Brain microvascular endothelial cell (primary cell): ENCODE data around the gene CTDSPL.

Experiments used
- DNase-seq: peaks from one replicate; pipeline ENCODE4 v3.0.0-alpha.2; 2020
- H3K27ac ChIP-seq: fragments of 250-450 bp; sonication (Bioruptor Pico); 2 replicates; pipeline ENCODE4 v1.5.1; 2020; ENCODE audit warnings: mild to moderate bottlenecking, moderate library complexity
- H3K27me3 ChIP-seq: fragments of 250-450 bp; sonication (Bioruptor Pico); replicated peaks from 2 replicates; pipeline ENCODE4 v1.5.1; 2020; ENCODE audit warnings: mild to moderate bottlenecking
- H3K36me3 ChIP-seq: fragments of 250-450 bp; sonication (Bioruptor Pico); replicated peaks from 2 replicates; pipeline ENCODE4 v1.5.1; 2020; ENCODE audit warnings: mild to moderate bottlenecking
- H3K4me3 ChIP-seq: 2 replicates; pipeline ENCODE4 v1.5.1; 2011; ENCODE audit warnings: low read depth, mild to moderate bottlenecking, control low read depth, low read length, moderate library complexity
- CTCF ChIP-seq: IDR thresholded peaks from 2 replicates; pipeline ENCODE4 v1.5.1; 2011; ENCODE audit warnings: low read depth, mild to moderate bottlenecking, moderate library complexity, low read length, control low read depth, inconsistent platforms; ENCODE audit errors: missing control alignments
- in situ Hi-C: cut with HindIII; loops from 2 replicates; pipeline ENCODE4 v1.10.0; 2017; ENCODE audit warnings: low sequenced_read_pairs, low pct_ligation_motif_present

The CTDSPL gene

GRCh38 chr3:38022896-38023709 lies 161.4 kb downstream of the CTDSPL start:
- peak overlapping the region; percentile 81 for H3K4me3 ChIP-seq
- H3K36me3 ChIP-seq: no peaks in the 10 kb centered on the region
- DNase-seq: no peak
- no peak overlapping the region for H3K27ac ChIP-seq
- no peaks in the 10 kb centered on the region for H3K27me3 ChIP-seq
- no peak for TF ChIP-seq CTCF
- in situ Hi-C loops: no loop called here

DNA sequence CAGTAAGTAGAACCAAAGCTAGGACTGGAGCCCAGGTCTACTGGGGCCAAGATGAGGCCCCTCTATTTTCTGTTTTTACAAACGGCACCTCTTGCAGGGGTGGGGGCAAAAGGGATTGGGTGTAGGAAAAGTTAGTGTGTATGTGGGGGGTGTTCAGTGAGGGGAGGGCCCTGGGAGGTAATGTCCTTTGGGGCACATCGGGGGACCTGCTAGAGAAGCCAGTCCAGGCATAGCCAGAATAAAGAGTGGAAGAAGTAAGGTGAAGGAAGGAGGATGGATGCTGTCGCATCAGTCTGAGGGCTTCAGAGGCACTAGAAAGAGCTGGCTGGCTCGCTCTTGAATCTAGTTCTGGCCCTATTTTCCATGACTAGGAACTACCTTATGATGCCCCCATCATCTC lies 165.2 kb downstream of the CTDSPL start:
- H3K27me3 ChIP-seq: no peaks in the 10 kb centered on the region
- no peaks in the 10 kb centered on the region for H3K36me3 ChIP-seq
- TF ChIP-seq CTCF: no peak
- in situ Hi-C loops: no loop called here
- H3K27ac ChIP-seq: no peak overlapping the region
- H3K4me3 ChIP-seq: no peak overlapping the region
- no peak for DNase-seq

- in situ Hi-C loops: no loop called here
- no peak for TF ChIP-seq CTCF
- Histone ChIP-seq H3K27ac (no peak overlapping the region), H3K4me3 (no peak overlapping the region), H3K36me3 (no peaks in the 10 kb centered on the region), H3K27me3 (no peaks in the 10 kb centered on the region)
- DNase-seq: no peak
Observed at GRCh38 chr3:38027466-38028465, 166.1 kb downstream of the CTDSPL start.

- no peak for DNase-seq
- H3K27ac ChIP-seq: no peak overlapping the region
- peak overlapping the region; percentile 61 for H3K4me3 ChIP-seq
- H3K27me3 ChIP-seq: no peaks in the 10 kb centered on the region
- H3K36me3 ChIP-seq: no peaks in the 10 kb centered on the region
- TF ChIP-seq CTCF: no peak
- in situ Hi-C loops: no loop called here
Observed at GRCh38 chr3:38028621-38029361, 167.1 kb downstream of the CTDSPL start.

- H3K27ac ChIP-seq: no peak within 1 kb of the TSS
- no peaks in the 10 kb centered on the region for H3K36me3 ChIP-seq
- peak within 1 kb of the TSS; percentile 61 for H3K4me3 ChIP-seq
- TF ChIP-seq CTCF: no peak
- no peaks in the 10 kb centered on the region for H3K27me3 ChIP-seq
- in situ Hi-C loops: no loop called here
- DNase-seq: no peak
Observed at GRCh38 chr3:38029400-38030125, 167.9 kb downstream of the CTDSPL start, which contains the start of gene PLCD1. TSS of gene PLCD1 (minus strand) at chr3:38029642. CDS start at chr3:38029539, 103 bp downstream.
